Tibial artery (tissue), 4 donors: ENCODE data around the gene NMNAT3.

Experiments used
- DNase-seq, 2 donors: peaks; one replicate each; pipeline ENCODE4 v3.0.0-alpha.2; 2019
- H3K27ac ChIP-seq, 2 donors: fragments of 200-600 bp; sonication (generic) in 1 of 2; 1 replicate in 1 of 2; 2 replicates in 1 of 2; pipeline ENCODE4 v1.5.1; 2018 to 2019; ENCODE audit warnings: mild to moderate bottlenecking in 1 of 2
- H3K27me3 ChIP-seq, 2 donors: fragments of 200-600 bp; sonication (generic) in 1 of 2; one replicate each; pipeline versions ENCODE4 v1.5.1 to v1.6.0; 2016 to 2019
- H3K36me3 ChIP-seq, 3 donors: fragments of 200-600 bp; sonication (generic) in 2 of 3; one replicate each; pipeline ENCODE4 v1.5.1; 2016 to 2019; ENCODE audit warnings: mild to moderate bottlenecking in 2 of 3
- H3K4me1 ChIP-seq, 4 donors: fragments of 200-600 bp; sonication (generic) in 2 of 4; 1 replicate in 3 of 4; 2 replicates in 1 of 4; pipeline ENCODE4 v1.5.1; 2016 to 2019
- H3K4me3 ChIP-seq, 2 donors: fragments of 200-600 bp; sonication (generic) in 1 of 2; 1 replicate in 1 of 2; 2 replicates in 1 of 2; pipeline ENCODE4 v1.5.1; 2018 to 2019; ENCODE audit warnings: mild to moderate bottlenecking in 2 of 2
- H3K9me3 ChIP-seq, 3 donors: fragments of 200-600 bp; sonication (generic) in 1 of 3; one replicate each; pipeline ENCODE4 v1.5.1; 2016 to 2019
- intact Hi-C: fragments of 100-400 bp; cut with DNase I; formaldehyde crosslinking; loops from one replicate; pipeline ENCODE4 v1.15.0; 2023; ENCODE audit warnings: low total_unique reads
- TF ChIP-seq, protein P1 (sequence below), 2 experiments: fragments of 200-600 bp in 1 of 2; fragments of 450-650 bp in 1 of 2; IDR thresholded peaks; one replicate each; pipeline ENCODE4 v1.5.1; 2017 to 2019; ENCODE audit warnings: antibody characterized with exemption in 2 of 2, mild to moderate bottlenecking in 1 of 2, moderate library complexity in 1 of 2

The NMNAT3 gene

DNA sequence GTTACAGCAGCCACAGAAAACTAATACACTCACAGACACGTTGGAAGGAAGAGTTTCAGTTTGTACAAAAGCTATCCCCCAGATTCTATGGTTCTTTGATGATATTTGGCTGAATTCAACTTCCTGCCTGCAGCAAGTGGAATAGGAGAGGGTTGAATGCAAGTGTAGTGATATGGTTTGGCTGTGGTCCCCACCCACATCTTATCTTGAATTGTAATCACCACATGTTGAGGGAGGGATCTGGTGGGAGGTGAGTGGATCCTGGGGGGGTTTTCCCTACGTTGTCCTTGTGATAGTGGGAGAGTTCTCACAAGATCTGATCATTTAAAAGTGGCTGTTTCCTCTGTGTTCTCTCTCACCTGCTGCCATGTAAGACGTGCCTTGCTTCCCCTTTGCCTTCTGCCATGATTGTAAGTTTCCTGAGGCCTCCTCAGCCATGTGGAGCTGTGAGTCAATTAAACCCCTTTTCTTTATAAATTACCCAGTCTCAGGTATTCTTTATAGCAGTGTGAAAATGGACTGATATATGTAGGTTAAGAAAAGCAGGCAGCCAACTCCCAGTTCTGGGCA is 29.8 kb downstream of the NMNAT3 start:
- no peaks in the 10 kb centered on the region for H3K27me3 ChIP-seq
- DNase-seq, result no peak
- no peaks in the 10 kb centered on the region for H3K4me1 ChIP-seq
- intact Hi-C loops, result no loop called here
- H3K27ac ChIP-seq, result no peak overlapping the region
- no peaks in the 10 kb centered on the region for H3K9me3 ChIP-seq
- H3K36me3 ChIP-seq, result no peaks in the 10 kb centered on the region
- H3K4me3 ChIP-seq, result no peak overlapping the region
- TF ChIP-seq, protein P1, sequence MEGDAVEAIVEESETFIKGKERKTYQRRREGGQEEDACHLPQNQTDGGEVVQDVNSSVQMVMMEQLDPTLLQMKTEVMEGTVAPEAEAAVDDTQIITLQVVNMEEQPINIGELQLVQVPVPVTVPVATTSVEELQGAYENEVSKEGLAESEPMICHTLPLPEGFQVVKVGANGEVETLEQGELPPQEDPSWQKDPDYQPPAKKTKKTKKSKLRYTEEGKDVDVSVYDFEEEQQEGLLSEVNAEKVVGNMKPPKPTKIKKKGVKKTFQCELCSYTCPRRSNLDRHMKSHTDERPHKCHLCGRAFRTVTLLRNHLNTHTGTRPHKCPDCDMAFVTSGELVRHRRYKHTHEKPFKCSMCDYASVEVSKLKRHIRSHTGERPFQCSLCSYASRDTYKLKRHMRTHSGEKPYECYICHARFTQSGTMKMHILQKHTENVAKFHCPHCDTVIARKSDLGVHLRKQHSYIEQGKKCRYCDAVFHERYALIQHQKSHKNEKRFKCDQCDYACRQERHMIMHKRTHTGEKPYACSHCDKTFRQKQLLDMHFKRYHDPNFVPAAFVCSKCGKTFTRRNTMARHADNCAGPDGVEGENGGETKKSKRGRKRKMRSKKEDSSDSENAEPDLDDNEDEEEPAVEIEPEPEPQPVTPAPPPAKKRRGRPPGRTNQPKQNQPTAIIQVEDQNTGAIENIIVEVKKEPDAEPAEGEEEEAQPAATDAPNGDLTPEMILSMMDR (IDR thresholded peaks at IDR 0.05), result no peak

DNA sequence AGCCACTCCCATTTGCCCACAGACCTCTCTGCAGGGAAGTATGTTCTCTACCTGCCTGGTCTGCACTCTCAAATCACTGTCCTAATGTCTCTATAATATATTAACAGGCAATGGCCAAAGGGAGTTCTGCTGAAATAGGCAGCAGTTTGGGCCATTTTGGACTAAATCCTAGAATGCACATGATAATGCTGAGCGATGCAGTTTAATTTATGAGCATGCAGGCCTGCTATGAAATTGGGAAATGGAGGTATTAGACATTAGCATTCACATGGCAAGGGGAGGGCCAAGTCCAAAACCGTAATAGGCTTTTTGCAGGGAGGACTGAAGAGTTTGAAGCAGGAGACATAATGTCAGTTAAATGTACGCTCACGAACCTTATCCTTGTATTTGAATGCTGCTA is 31.3 kb downstream of the NMNAT3 start:
- Histone ChIP-seq H3K36me3 (no peaks in the 10 kb centered on the region), H3K27me3 (no peaks in the 10 kb centered on the region), H3K4me3 (no peak overlapping the region), H3K9me3 (no peaks in the 10 kb centered on the region), H3K27ac (no peak overlapping the region), H3K4me1 (no peaks in the 10 kb centered on the region)
- intact Hi-C loops, result no loop called here
- TF ChIP-seq, protein P1 (IDR thresholded peaks at IDR 0.05), result no peak
- no peak for DNase-seq

DNA sequence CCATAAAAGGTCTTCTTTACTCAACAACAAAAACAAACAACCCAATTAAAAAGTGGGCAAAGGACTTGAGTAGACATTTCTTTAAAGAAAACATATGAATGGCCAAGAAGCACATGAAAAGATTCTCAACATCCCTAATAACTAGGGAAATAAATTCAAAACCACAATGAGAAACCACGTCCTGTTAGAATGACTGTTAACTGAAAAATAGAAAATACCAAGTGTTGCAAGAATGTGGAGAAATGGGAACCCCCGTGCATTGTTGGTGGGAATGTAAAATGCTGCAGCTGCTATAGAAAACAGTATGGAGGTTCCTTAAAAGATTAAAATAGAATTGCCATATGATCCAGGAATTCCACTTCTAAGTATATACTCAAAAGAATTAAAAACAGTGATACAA is 34.8 kb downstream of the NMNAT3 start:
- Histone ChIP-seq H3K27ac (no peak overlapping the region), H3K27me3 (no peaks in the 10 kb centered on the region), H3K36me3 (no peaks in the 10 kb centered on the region), H3K9me3 (no peaks in the 10 kb centered on the region), H3K4me1 (no peaks in the 10 kb centered on the region), H3K4me3 (no peak overlapping the region)
- intact Hi-C loops, result no loop called here
- no peak for DNase-seq
- TF ChIP-seq, protein P1 (IDR thresholded peaks at IDR 0.05), result no peak

DNA sequence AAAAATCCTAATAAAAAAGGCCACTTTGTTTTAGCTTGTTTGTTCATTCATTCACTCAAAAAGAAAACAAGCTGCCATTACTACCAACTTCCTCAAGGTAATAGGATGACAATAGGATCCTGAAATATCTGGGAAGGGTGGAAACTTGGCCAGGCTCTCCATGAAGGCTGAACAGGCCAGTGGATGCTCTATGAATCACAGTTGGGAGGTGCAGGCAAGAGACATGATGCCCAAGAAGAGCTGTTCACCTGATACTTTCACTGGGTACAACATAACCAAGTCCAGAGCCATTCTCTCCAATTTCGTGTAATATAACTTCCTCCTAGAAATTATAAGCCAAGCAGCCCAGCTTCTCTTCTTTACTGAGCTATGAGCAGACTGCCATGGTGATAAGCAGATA is 37.3 kb downstream of the NMNAT3 start:
- H3K4me3 ChIP-seq, result no peak overlapping the region
- TF ChIP-seq, protein P1 (IDR thresholded peaks at IDR 0.05), result no peak
- no peak for DNase-seq
- no peaks in the 10 kb centered on the region for H3K9me3 ChIP-seq
- H3K27me3 ChIP-seq, result no peaks in the 10 kb centered on the region
- H3K4me1 ChIP-seq, result no peaks in the 10 kb centered on the region
- intact Hi-C loops, result no loop called here
- H3K27ac ChIP-seq, result no peak overlapping the region
- peaks cover 0 to 5% (median 4%) of the 10 kb centered on the region in 3 donors for H3K36me3 ChIP-seq

DNA sequence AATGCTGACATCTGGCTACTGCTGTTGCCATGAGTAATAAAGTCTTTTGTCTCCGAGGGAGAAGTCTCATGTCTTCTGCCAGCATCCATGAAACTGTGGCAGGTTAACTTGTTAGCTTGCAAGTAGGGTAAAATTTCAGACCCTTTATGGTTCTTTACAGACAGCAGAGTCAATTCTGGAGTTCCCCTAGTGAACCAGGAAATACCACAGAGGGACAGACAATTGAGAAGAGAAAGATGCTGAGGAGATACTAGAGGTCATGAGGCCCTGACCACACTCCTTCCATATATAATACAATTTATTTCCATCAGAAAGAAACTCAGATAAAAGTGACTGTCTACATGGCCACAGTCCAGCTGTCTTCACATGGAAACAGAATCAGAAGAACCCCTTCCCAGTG is 38.1 kb downstream of the NMNAT3 start:
- intact Hi-C loops, result no loop called here
- DNase-seq, result no peak
- Histone ChIP-seq H3K36me3 (peaks cover 0 to 7% (median 4%) of the 10 kb centered on the region in 3 donors), H3K4me3 (no peak overlapping the region), H3K27ac (no peak overlapping the region), H3K4me1 (no peaks in the 10 kb centered on the region), H3K27me3 (no peaks in the 10 kb centered on the region), H3K9me3 (no peaks in the 10 kb centered on the region)
- TF ChIP-seq, protein P1 (IDR thresholded peaks at IDR 0.05), result no peak

DNA sequence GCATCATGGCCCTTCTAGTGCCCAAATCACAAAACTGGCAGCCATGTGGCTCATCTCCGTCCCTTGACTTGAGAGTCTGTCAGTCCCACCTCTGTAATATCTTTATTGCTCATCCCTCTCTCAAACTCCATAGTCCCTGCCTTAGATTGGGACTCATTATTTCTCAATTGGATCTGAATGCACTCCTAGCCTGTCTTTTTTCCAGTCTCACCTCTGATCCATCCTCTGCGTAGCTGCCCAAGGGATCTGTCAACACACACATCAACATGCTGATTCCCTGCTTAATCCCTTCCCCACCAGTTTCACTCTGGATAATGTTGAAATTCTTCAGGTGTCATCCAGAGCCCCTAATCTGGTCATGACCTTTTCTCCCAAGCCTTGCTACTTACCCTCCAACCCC is 39.3 kb downstream of the NMNAT3 start:
- Histone ChIP-seq H3K36me3 (peaks cover 0 to 19% (median 5%) of the 10 kb centered on the region in 3 donors), H3K4me3 (no peak overlapping the region), H3K9me3 (no peaks in the 10 kb centered on the region), H3K4me1 (no peaks in the 10 kb centered on the region), H3K27me3 (no peaks in the 10 kb centered on the region), H3K27ac (no peak overlapping the region)
- intact Hi-C loops, result no loop called here
- TF ChIP-seq, protein P1 (IDR thresholded peaks at IDR 0.05), result no peak
- DNase-seq, result no peak
